Choroid plexus epithelial cell (primary cell): ENCODE results near the gene RIPOR2.
A peak's percentile ranks its signal among the peaks of the same experiment; 100 is the strongest.

ENCODE experiments used
- DNase-seq: peaks from one replicate; pipeline ENCODE4 v3.0.0-alpha.2; 2010; ENCODE audit warnings: low read depth
- H3K4me3 ChIP-seq: 2 replicates; pipeline ENCODE4 v1.5.1; 2011; ENCODE audit warnings: low read depth, mild to moderate bottlenecking, control low read depth, low read length, moderate library complexity
- TF ChIP-seq, protein P1 (sequence below): conservative IDR thresholded peaks from 2 replicates; pipeline ENCODE4 v1.5.1; 2011; ENCODE audit warnings: low read depth, mild to moderate bottlenecking, control low read depth, inconsistent platforms, low read length, moderate library complexity

RIPOR2 gene

DNA sequence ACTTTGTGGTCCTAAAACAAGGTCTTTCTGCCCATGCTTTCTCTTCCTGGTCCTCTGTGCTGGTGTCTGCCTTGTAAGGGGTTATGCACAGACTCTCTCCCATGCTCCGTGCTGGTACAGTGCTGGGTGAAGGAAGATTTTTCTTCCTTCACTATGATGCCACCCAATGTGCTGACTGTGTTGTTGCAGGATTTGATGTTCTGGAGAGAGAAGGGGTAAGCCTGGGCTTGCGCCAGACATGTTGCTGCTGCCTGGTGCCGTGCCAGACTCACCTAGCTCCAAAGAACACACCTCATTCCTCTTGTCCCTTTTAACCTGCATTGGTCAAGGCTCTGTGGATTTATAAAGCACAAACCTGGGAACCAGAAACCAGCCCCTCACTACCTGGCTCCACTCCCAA, 108.6 kb downstream of the RIPOR2 start:
- TF ChIP-seq, protein P1, sequence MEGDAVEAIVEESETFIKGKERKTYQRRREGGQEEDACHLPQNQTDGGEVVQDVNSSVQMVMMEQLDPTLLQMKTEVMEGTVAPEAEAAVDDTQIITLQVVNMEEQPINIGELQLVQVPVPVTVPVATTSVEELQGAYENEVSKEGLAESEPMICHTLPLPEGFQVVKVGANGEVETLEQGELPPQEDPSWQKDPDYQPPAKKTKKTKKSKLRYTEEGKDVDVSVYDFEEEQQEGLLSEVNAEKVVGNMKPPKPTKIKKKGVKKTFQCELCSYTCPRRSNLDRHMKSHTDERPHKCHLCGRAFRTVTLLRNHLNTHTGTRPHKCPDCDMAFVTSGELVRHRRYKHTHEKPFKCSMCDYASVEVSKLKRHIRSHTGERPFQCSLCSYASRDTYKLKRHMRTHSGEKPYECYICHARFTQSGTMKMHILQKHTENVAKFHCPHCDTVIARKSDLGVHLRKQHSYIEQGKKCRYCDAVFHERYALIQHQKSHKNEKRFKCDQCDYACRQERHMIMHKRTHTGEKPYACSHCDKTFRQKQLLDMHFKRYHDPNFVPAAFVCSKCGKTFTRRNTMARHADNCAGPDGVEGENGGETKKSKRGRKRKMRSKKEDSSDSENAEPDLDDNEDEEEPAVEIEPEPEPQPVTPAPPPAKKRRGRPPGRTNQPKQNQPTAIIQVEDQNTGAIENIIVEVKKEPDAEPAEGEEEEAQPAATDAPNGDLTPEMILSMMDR = no peak

DNA sequence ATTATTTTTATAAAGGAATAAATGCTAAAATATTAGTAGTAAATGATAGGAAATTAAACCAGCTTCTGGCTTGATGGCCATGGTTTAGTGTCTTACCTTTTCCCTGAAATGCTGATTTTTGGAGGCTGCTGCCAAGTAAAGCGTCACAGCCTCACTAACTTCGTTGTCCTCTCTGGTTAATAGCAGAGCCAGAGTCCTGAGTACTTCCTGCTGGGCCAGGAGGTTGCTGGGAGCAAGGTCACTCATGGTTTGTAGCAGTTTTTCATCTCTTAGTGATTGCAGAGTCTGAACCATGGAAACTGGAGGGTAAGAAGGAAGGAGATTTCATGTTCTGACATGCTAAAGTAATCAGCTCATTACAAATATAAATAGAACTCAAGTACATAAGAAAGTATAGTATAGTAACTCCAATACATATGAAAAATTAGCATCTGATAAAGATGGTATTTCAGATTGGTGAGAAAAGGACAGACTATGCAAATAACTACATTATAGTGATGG, 110.6 kb downstream of the RIPOR2 start:
- no peak for DNase-seq
- TF ChIP-seq, protein P1 = no peak
- no peak overlapping the region for H3K4me3 ChIP-seq

More for the DNA sequence above, 108.6 kb downstream of the RIPOR2 start:
- DNase-seq = no peak
- H3K4me3 ChIP-seq = no peak overlapping the region

DNA sequence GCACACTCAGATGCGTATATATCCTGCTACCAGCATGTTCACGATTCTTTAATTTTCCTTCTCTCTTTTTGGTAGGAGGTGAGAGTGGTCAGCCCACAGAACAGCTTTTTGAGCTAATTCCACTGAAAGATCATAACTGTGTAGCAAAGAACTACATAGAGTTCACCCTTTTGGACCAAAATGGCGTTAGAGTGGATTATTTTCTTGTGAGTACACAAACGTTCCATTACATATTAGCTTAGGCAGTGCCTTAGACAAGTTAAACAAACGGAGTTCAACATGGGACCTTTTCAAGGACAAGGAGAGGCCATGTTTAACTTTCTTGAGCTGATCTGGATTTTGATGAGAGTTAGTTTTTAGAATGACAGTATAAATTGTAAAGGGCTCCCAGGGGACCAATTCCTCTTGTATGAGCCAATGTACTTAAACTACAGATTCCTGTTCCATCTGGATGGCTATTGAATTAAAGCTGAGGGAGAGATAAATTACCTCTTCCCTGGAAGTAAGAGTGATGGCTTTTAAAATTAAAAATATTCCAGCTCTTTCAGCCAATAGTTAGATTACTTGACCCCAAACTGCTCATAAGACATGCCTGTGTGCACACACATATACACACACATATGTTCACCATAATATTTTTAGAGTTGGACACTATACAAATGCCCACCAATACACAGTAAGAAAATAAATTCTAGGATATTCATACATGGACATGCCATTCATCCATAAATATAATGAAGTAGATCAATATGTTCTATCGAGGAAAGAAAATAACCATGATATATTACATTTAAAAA, 111.4 kb downstream of the RIPOR2 start:
- DNase-seq = peak; percentile 18
- TF ChIP-seq, protein P1 = no peak

DNA sequence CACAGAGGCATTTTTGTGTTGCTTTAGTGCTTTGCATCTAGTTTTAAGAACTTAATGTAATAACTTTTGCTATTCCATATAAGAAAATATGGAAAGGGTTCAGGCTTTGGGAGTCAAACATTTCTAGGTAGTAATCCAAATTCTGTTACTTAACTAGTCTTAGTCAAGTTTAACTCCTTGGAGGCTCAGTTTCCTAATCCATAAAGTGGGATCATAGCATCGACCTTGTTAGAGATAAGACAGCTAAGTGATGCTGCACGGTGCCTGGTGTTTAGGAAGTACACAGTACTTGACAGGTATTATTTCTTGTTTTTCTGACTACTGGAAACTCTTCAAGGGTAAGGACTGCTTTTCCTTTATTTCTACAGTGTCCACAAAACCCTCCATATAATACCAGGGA, 112.6 kb downstream of the RIPOR2 start:
- no peak overlapping the region for H3K4me3 ChIP-seq
- no peak for DNase-seq
- TF ChIP-seq, protein P1 = no peak

More for the DNA sequence above, 111.4 kb downstream of the RIPOR2 start:
- no peak overlapping the region for H3K4me3 ChIP-seq

DNA sequence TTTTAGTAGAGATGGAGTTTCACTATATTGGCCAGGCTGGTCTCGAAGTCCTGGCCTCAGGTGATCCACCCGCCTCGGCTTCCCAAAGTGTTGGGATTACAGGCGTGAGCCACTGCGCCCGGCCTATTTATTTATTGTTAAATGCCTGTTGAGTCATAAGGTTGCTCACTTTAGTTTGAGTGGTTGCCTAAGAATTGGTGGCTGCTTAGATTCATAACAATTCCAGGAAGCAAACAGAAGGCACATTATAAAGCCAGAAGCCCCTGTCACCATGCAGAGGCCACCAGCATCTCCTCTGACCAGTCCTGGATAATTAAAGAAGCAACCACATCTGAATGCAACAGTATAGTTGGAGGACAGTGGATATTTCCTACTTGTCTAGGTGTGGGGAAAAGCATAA, 113.1 kb downstream of the RIPOR2 start:
- no peak overlapping the region for H3K4me3 ChIP-seq
- peak; percentile 55 for DNase-seq
- TF ChIP-seq, protein P1 = no peak

DNA sequence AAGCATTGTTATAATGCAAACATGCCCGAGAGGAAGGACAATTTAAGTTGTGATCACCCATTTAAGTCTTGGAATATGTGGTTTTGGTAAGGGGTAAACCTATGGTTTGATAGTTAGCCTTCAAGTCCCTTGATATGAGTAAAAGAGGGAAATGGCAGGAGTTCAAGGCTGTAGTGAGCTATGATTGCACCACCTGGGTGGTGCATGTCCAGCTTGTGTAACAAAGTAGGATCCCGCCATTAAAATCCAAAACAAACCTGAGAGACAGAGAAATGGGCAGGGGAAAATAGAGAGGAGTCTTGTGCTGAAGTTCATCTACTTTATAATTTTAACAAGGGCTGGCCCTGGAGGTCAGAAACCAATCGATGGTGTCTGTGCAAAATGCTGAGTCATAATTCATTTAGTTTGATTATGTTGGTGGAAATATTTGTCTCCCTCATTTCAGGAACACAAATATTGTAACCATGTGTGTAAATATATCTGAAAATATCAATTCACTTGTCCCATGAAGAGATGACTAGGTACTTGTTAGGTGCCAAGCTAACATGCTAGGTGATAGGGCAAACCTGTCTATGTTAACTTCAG, 113.8 kb downstream of the RIPOR2 start:
- no peak overlapping the region for H3K4me3 ChIP-seq
- no peak for DNase-seq
- TF ChIP-seq, protein P1 = no peak

DNA sequence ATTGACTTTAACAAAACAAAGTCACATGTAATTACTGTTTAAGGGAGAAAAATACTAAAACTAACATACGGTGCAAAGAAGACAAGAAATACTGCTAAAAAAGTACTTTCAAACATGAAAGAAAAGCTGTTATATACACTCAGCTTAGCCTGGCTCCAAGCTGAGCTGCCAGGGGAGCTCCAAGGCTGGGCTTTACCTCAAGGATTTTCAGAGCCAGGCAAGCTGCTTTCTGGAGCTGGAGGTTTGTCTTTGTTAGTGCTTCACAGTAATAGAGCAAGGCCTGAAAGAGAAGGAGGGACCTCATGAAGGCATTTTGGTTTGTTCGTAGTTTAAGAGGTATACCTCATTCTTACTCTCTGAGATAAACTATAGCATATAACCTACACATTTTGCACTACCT, 117.4 kb downstream of the RIPOR2 start:
- no peak overlapping the region for H3K4me3 ChIP-seq
- TF ChIP-seq, protein P1 = no peak
- DNase-seq = no peak
